GM19025 (cell line): ENCODE measurements around the gene KLK8.

Experiments used
- ATAC-seq: cut with Tn5 transposase; IDR thresholded peaks from one replicate; pipeline ENCODE4 v1.9.1; 2021; ENCODE audit warnings: mild to moderate bottlenecking, low read depth, moderate library complexity; ENCODE audit not compliant: unreplicated experiment

The KLK8 gene, protein sequence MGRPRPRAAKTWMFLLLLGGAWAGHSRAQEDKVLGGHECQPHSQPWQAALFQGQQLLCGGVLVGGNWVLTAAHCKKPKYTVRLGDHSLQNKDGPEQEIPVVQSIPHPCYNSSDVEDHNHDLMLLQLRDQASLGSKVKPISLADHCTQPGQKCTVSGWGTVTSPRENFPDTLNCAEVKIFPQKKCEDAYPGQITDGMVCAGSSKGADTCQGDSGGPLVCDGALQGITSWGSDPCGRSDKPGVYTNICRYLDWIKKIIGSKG

DNA sequence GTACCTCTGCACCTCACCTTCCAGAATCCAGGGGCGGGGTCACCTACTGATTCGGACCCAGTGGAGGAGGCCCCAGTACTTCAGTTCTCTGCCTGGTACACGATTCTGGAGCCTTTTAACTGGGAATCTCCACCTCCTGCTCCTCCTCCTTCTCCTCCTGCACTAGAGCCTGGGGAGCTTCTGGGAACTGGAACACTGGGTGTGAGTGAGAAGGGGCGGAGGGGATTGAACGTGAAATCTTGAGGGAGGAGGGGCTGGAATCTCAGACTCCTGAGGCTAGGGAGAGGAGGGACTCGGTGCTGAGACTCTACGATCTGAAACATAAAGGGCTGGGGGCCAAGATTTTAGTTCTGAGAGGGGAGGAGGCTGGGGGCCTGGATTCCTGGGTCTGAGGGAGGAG lies at the start of gene KLK8:
KLK8 (minus strand) TSS at position 90 of the 400 bp plus-strand sequence. CDS start 437 bp downstream, outside the sequence.
- ATAC-seq: no peak

DNA sequence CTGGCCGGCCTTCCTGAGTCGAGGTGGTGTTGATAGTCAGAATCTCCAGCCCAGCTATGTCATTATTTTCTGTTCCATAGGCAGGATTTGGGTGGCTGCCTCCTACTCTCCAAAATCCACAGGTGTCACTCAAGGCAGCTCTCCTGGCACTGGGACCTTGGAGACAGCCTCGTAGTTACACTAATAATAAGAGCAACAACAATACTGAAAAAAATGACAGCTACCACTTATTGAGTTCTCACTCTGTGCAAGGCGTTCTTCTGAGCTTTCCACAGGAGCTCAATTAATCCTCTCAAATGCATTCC lies 45.6 kb upstream of the KLK8 start:
- no peak for ATAC-seq

DNA sequence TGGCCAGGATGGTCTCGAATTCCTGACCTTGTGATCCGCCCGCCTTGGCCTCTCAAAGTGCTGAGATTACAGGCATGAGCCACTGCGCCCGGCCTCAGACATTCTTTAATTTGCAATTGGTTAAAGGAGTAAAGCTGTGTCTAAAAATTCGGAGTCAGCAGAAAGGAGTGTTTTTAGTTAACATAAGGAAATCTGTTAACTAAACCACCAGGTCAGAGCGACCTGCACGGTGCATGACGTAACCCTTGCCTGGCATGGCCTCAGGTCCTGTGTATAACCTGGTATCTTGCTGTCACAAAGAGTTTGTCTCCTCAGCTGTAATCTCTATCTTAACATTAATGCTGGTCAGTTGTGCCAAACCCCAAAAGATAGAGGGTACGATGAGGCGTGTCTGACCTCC lies 42.9 kb upstream of the KLK8 start:
- ATAC-seq: no peak

DNA sequence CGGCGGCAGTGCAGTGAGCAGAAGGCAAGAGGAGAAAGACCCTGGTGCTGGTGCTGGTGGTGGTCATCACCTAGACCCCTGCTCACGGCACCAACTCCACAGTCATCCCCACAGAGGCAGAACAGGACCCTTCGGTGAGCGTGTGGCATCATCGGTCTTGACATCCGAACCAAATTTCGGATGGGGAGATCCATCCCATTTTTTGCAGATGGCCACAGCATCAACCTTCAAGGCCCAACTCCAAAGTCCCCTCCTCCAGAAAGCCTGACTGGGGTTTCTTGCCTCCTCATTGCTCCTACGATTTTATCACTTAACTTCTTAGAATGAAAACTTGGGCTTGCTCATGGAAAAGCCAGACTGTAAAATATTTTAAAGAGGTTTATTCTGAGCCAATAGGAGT lies 42.1 kb upstream of the KLK8 start:
- no peak for ATAC-seq

DNA sequence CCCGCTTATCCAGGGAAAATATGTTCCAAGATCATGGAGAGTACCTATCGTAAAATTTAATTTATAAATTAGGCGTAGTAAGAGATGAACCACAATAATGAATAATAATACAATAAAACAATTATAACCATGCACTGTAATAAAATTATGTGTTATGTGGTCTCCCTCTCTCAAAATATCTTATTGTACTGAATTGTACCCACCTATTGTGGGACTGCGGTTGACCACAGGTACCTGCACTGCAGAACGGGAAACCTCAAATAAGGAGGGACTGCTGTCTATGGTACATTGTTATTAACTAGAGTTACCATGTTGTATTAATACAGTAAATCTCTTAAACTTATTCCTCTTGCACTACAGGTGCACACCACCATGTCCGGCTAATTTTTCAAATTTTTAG lies 38.7 kb upstream of the KLK8 start:
- ATAC-seq: no peak

DNA sequence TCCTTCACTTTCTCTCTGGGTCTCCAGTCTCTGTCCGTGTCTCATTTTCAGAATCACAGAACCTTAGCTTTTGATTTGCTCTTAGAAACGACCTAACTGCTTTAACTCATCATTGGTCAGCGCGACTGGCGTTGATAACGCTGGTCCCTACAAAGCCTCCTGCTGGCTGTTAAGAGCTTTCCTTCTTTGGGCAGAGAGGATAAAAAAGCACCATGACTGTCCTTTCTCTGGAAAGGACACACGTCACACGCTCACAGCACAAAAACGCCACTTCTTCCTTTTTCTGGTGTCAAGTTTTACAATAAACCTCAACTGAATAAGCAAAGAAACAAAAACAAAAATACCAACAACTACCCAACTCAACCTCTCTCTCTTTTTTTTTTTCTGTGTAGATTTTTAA lies 35.1 kb upstream of the KLK8 start:
- no peak for ATAC-seq

DNA sequence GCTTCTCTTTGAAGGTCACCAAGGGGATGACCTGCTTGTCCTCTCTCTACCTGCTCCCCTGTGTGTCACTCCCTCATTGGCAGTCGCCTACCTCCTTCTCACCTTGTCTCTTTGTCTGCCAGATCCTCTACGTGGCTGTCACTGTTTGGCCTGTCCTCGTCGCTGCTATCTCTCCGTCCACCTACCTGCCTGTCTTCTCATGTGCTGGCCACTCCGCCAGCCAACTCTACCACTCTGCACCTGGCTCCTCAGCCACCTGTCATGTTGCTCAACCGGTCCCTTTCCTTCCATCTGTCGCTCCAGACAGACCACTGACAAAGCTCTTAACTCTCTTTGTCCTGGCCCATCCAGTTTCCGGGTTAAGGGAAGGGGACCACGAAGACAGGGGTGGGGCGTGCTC lies 33.3 kb upstream of the KLK8 start, which contains the start of gene KLK12:
KLK12 (minus strand) TSS at position 299 of the 400 bp plus-strand sequence. CDS start 381 bp downstream, outside the sequence.
- ATAC-seq: no peak

DNA sequence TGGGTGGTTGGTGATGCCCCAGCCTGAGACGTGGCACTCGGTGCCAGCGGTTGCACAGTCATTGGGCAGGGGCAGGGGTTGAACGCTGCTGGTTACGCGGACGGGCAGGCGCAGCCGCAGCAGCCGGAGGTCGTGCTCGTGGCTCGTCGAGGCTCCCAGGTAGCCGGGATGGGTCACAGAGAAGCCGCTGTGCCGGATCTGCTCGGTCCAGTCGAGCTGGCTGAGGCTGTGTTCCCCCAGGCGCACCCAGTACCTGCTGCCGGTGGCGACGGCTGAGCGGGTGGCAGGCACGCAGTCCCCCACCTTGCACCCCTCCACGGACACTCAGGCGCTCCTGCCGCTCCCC lies 30.4 kb upstream of the KLK8 start:
- ATAC-seq: no peak

DNA sequence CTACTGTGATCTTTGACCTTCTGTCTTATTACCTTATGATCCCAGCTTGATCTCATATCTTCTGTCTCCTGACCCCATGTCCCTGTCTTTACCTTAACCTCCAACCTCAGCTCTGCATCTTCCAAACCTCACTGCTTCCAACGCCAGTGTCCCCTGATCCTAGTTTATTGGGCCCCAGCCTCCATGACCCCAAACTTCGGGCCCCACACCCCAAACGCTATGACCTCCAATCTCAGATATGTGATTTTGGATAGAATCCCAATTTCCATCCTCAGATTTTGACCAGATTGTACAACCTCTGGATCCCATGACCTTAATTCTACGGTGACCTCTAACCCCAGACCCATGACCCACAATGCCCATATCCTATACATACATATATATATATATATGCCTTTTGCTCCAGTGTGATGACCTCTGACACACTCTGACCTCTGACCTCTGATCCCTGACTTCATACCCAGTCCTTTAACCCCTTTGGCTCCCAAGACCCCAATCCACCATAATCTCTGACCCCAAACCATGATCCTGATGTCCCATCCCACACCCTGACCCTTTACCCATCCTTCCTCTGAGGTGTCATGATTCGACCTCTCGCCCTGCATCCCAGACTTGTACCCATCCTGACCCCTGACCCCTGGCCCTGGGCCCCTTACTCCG lies 29.9 kb upstream of the KLK8 start:
- no peak for ATAC-seq

DNA sequence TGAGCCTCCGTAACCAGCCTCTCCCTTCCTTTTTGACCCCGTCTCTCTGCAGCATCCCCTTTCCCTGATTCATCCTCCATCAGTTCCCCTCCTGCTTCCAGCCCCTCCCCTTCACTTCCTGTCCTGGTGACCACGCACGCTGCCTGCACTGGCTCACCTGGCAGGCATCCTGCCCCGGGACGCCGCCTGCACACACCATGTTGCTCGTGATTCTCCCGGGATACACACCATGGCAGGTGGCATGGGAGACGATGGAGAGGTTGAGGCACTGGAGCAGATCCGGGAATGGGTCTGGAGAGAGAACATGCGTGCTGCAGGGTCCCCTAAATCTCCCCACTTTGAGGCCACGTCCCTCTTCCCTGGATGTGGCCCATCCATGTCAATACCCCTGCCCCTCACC lies 29.2 kb upstream of the KLK8 start:
- no peak for ATAC-seq

DNA sequence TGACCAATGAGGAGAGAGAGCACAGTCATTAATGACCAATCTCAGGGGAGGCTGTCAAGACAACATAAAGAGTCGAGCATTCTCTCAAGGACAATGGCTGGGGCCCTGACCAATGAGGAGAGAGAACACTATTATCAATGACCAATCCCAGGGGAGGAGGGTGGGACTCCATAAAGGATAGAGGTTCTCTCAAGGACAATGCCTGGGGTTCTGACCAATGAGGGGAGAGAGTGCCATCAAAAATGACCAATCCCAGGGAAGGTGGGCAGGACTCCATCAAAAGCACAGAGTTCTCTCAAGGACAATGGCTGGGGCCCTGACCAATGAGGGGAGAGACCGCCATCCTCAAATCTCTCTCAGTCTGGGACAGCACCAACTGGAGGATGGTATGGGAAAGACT lies 28.3 kb upstream of the KLK8 start:
- ATAC-seq: no peak

DNA sequence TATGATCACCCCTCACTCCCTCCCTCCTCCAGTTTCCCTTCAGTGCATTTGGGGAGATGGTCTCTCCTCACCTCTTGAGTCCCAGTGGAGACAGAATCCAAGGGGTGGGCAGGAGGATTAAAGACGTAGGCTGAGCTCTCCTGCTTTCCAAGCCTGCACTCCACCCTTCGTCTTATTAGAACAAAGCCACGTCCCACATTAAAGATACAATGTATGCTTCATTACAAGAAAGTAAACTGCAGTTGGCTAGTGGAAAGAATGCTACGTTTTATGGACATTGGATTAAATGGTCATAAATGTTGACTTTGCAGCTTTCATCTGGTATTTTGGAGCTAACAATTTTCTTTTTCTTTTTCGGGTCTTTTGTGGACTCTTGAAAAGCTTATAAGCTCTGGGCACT lies 26.5 kb upstream of the KLK8 start:
- no peak for ATAC-seq

DNA sequence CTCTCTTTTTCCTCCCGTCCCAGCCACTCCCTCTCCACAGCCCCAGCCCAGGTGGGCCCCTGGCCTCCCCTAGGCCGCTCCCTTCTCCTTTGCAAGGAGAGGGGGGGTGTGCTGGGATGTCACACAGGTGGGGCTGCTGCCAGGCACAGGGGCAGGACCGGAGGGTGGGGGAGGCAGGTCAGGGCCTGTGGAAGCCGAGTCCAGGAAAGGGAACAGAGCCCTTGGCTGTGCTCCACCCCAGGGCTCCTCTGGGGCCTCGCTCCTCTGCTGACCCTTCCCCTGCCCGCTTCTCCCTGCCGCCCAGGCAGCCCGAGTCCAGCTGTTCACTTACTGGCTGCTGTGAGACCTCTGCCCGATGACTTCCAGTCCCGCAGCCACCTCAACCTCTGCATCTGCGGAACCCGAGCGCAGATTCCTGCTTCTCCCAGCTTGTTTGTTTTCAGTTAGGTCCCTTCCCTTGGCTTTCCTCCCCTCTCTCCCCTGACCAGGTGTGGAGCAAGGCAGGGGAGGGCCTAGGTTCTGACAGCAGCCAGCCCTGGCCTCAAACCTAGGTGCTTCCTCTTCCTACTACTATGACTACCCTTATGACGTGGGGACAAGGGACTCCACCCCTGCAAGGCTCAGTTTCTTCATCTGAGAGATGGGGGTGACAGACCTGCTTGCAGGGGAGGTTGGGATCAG lies 25.9 kb upstream of the KLK8 start:
- ATAC-seq: no peak

DNA sequence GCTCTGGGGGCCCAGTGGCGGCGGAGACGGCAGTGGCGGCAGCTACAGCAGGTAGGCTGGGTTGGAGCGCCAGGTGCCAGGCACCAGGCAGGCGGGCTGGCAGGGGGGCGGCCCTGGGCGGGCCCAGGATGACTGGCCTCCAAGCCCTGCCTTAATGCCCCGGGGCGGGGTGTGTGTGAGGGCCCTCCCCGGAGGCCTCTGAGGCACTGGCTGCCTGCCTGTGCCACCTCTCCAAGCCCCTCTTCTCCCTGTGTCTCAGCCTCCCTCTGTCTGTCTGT lies 25.1 kb upstream of the KLK8 start, which contains the start of gene KLK11:
KLK11 (minus strand) TSS at position 63 of the 278 bp plus-strand sequence. CDS start 985 bp downstream, outside the sequence.
- ATAC-seq: no peak

DNA sequence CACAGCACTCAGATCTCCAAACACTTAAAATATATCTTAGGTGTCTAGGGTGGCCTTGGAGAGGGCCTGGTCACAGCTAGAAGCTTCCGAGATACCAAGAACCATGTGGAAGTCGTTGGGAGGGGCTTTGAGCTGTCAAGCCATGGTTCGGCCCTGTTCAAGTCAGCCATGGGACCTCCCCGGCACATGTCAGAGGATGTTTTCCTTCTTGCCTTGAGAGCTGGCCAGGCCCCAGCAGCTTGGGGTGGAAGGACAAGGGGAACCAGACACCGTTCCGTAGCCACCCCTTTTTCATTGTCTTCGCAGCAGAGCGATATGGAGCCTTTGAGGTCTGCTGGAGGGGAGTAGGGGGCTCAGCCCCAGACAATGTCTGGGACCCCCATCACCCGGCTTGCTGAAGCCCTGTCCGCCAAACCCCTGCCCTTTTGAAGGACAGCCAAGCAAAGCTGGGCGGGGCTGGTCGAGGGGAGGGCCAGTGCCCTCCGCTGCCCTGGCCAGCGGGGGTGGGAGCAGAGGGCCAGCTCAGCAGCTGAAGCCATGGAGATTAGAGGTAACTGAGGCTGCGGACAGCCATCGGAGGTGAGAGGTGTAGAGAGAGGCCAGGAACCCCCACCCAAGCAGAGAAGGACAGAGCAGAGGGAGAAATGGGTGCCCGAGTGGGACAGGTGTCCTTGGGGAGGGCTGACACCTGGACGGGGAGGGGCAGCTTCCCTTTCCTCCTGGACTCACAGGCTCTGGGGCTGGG lies 24.6 kb upstream of the KLK8 start:
- ATAC-seq: no peak

DNA sequence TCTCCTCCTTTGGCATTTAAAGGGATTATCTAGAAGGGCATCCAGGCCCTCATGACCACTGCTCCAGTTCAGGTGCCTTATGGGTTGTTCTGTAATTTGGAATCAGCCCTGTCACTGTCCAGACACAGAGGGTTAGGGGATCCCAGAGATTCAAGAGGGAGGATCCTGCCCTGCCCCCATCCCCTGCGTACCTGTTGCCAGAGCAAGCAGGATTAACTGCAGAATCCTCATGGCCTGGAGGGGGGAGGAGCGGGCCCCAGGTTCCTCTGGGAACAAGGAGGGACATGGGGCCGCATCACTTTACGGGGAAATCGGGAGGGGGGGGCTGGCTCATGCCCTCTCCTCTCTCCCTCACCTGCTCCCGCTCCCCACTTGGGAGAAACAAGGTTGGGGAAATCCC lies 24.0 kb upstream of the KLK8 start:
- ATAC-seq: no peak

DNA sequence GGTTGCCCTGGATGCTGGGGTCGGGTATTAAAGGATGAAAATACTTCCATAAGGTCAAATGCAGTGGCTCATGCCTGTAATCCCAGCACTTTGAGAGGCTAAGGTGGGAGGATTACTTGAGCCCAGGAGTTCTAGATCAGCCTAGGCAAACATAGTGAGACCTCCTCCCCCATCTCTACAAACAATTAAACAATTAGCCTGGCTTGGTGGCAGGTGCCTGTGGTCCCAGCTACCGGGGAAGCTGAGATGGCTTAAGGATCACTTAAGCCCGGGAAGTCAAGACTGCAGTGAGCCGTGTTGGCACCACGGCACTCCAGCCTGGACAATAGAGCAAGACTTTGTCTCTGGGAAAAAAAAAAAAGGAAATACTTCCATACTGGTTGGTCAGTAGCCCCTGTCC lies 23.5 kb upstream of the KLK8 start:
- ATAC-seq: no peak

DNA sequence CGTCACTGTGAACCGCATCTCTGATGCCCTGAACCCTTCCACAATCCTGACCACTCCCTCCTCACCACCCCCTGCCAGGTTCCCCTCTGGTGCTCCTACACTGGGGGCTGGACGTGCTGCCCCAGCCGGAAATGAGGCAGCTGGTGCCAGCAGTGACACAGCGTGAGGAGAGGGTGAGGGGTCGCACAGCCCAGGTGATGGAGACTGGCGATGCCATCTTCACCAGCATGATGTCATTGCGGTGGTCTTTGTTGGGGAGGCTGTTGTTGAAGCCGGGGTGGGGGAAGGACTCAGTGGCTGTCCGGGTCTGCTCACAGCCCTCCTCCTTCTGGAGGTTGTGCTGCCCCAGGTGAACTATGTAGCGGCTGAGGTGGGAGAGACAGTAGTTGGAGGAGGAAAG lies 22.5 kb upstream of the KLK8 start:
- ATAC-seq: no peak

DNA sequence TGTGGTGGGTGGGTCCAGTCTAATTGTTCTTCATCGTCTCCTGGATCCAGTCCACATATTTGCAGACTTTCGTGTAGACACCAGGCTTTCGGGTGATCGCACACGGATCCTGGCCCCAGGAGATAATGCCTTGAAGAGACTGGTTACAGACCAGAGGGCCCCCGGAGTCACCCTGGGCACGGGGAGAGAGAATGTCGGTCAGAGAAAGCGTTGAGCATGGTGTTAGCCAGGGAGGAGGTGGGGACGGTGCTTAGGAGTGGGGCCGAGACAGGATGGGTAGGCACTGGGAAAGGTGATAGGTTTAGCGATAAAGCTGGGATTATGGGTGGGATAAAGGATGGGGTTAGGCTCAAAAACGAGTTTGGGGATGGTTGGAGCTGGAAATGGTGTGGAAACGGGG lies 21.1 kb upstream of the KLK8 start:
- ATAC-seq: no peak

DNA sequence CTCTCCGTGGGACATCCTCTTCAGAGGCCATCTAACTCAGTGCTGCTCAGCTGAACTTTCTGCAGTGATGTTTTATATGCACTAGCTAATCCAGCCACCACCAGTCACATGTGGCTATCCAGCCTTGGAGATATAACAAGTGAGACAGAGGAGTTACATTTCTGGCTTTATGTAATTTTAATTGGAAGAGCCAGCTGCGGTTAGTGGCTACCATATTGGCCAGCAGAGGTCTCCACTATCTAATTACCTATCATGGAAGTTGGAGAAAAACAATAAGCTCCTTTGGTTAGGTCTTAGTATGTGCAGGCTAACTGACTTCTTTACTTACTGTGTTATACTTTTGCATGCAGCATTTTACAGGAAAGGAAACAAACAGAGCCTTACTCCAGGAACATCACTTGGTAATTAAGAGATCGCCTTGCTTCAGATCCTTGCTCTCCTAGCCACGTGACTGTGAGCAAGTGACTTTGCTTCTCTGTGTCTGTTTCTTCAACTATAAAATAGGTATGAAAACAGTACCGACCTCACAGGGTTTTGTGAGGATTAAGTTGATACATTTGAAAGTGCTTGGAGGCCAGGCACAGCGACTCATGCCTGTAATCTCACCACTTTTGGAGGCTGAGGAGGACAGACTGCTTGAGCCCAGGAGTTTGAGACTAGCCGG lies 19.7 kb upstream of the KLK8 start:
- no peak for ATAC-seq

DNA sequence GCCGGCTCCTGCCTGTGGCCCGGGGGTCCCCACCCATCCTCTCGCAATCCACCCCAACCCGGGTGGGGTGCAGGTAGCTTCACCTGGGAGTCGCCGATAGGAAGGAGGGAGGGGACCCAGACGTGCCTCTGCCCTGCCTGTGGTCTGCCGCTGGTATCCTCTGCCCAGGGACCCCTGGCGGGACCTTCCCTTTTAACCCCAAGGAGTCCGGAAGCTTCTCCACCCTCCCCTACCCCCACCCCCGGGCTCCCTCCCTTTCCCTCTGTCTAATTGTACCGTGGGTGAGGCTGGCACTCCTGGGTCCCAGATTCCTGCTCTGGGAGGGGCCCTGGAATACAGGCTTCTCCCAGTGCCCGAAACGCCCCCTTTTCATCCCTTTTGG lies 18.1 kb upstream of the KLK8 start, which contains the start of gene KLK10:
KLK10 (minus strand) TSS at position 166 of the 382 bp plus-strand sequence. CDS start 579 bp downstream, outside the sequence.
- no peak for ATAC-seq
